Calu3 (cell line): Measurements from ENCODE around the gene CAMSAP1. TPM values are rescaled to one million over a fixed set of nuclear protein-coding genes. Genes with fewer than 3 reads are reported as not detected.

ENCODE experiments used
- BruUV-seq: library from RNA; stranded (reverse); fragments of 400-500 nt; replicated peaks from 2 replicates; lab custom pipeline; 2021; lab: Mats Ljungman, UMichigan
- CTCF ChIA-PET: fragments of 300-600 bp; sonication (Branson Sonifier 250); formaldehyde crosslinking; loops from one replicate; lab custom pipeline; 2022; ENCODE audit warnings: antibody characterized with exemption; lab: Charles Lee
- DNase-seq: peaks from one replicate; pipeline ENCODE4 v3.0.0; 2022
- H3K27ac Mint-ChIP-seq: one replicate; pipeline ENCODE4 v1.8.0; 2022; ENCODE audit warnings: mixed read lengths; ENCODE audit not compliant: unreplicated experiment
- H3K27me3 Mint-ChIP-seq: one replicate; pipeline ENCODE4 v1.8.0; 2022; ENCODE audit warnings: mixed read lengths; ENCODE audit not compliant: unreplicated experiment
- H3K36me3 Mint-ChIP-seq: one replicate; pipeline ENCODE4 v1.8.0; 2022; ENCODE audit warnings: mild to moderate bottlenecking, moderate library complexity, mixed read lengths; ENCODE audit not compliant: insufficient read depth, unreplicated experiment
- H3K4me1 Mint-ChIP-seq: one replicate; pipeline ENCODE4 v1.8.0; 2022; ENCODE audit warnings: mild to moderate bottlenecking, low read depth, mixed read lengths; ENCODE audit not compliant: unreplicated experiment
- H3K4me3 Mint-ChIP-seq: one replicate; pipeline ENCODE4 v1.8.0; 2022; ENCODE audit warnings: mild to moderate bottlenecking, low read depth, moderate library complexity, mixed read lengths; ENCODE audit not compliant: unreplicated experiment
- H3K9me3 Mint-ChIP-seq: one replicate; pipeline ENCODE4 v1.8.0; 2022; ENCODE audit warnings: low read depth, mixed read lengths; ENCODE audit not compliant: unreplicated experiment
- intact Hi-C: fragments of 100-400 bp; cut with micrococcal nuclease; formaldehyde crosslinking; loops from one replicate; pipeline ENCODE4 v1.10.0; 2022; ENCODE audit not compliant: unreplicated experiment
- total RNA-seq: library from RNA; stranded (reverse); gene quantifications from 2 replicates; pipeline ENCODE4 v1.2.3, GENCODE V29; 2022
- TF ChIP-seq, protein P1 (sequence below): fragments of 200-600 bp; IDR thresholded peaks from one replicate; pipeline ENCODE4 v1.8.0; 2022; ENCODE audit warnings: antibody characterized with exemption; ENCODE audit not compliant: unreplicated experiment

The CAMSAP1 gene
- total RNA-seq, 1 experiment from 2014 or later = 28.1 TPM

DNA sequence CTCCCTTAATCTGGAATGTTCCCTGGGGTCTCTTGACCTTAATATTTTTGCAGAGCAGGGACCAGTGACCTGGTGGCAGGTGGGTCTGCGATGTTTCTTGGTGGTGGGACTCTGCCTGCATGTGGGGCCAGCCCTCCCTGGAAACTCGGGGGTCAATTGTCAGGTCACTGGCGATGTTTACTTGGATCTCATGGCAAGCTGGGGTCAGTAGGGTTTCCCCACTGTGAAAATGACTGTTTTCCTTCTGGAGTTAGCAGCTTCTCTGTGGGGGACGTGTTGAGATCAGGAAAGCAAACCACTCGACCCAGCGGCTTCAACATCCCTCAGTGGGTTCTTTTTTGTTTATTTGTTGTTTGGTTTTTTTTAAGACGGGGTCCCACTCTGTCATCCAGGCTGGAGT, 131.4 kb downstream of the CAMSAP1 start:
- CTCF ChIA-PET = no interaction called here
- peaks cover 11% of the 10 kb centered on the region for H3K27me3 Mint-ChIP-seq
- DNase-seq = no peak
- no peaks in the 10 kb centered on the region for H3K4me1 Mint-ChIP-seq
- TF ChIP-seq, protein P1, sequence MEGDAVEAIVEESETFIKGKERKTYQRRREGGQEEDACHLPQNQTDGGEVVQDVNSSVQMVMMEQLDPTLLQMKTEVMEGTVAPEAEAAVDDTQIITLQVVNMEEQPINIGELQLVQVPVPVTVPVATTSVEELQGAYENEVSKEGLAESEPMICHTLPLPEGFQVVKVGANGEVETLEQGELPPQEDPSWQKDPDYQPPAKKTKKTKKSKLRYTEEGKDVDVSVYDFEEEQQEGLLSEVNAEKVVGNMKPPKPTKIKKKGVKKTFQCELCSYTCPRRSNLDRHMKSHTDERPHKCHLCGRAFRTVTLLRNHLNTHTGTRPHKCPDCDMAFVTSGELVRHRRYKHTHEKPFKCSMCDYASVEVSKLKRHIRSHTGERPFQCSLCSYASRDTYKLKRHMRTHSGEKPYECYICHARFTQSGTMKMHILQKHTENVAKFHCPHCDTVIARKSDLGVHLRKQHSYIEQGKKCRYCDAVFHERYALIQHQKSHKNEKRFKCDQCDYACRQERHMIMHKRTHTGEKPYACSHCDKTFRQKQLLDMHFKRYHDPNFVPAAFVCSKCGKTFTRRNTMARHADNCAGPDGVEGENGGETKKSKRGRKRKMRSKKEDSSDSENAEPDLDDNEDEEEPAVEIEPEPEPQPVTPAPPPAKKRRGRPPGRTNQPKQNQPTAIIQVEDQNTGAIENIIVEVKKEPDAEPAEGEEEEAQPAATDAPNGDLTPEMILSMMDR = no peak
- H3K9me3 Mint-ChIP-seq = no peaks in the 10 kb centered on the region
- intact Hi-C loops = no loop called here
- no peak overlapping the region for H3K4me3 Mint-ChIP-seq
- H3K36me3 Mint-ChIP-seq = no peaks in the 10 kb centered on the region
- no TSS peak for BruUV-seq
- H3K27ac Mint-ChIP-seq = no peak overlapping the region

DNA sequence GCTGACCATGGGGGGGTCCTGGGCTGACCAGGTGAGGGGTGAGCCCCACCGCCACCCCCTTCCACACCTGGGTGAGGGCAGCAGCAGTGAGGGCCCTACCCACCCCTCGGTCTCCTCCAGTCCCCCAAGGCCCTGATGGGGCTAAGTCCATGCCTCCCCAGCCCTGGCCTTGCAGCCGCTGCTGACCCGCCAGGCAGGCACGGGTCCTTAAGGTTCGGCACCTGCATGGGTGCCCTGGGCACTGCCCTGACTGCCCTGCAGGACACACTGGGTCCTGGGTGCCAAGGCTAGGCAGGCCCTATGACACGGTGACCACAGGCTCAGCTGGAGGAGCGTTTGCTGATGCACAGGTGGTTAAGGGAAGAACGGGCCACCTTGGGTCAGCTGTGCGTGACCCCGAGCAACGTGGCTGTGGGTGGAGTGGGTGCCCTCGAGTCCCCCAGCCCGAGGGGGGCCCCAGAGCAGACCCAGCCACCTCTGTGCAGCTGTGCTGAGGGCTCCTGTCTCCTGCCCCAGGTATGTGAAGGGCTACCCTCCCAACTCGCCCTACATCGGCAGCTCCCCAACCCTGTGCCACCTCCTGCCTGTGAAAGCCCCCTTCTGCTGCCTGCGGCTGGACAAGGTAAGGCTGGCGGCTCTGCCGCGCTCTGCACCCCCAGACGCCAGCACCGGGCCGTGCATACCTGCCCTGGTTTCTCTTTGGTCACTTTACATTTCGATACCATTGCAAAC, 132.4 kb downstream of the CAMSAP1 start:
- intact Hi-C loops = no loop called here
- no peak for DNase-seq
- H3K4me3 Mint-ChIP-seq = no peak overlapping the region

DNA sequence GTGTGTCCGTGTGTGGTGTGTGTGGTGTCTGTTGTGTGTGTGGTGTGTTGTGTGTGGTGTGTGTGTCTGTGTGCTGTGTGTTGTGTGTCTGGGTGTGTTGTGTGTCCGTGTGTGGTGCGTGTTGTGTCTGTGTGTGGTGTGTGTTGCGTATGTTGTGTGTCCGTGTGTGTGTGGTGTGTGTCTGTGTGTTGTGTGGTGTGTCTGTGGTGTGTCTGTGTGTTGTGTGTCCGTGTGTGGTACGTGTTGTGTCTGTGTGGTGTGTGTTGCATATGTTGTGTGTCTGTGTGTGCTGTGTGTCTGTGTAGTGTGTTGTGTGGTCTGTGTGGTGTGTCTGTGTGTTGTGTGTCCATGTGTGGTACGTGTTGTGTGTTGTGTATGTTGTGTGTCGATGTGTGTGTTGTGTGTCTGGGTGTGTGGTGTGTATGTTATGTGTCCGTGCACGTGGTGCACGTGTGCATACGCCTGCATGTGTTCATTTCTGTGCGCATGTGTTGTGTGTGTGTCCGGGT, 133.1 kb downstream of the CAMSAP1 start:
- CTCF ChIA-PET = no interaction called here
- intact Hi-C loops = no loop called here
- DNase-seq = no peak
- Mint-ChIP-seq H3K36me3 (peaks cover 2% of the 10 kb centered on the region), H3K4me3 (no peak overlapping the region), H3K9me3 (no peaks in the 10 kb centered on the region), H3K27me3 (peaks cover 18% of the 10 kb centered on the region), H3K4me1 (no peaks in the 10 kb centered on the region), H3K27ac (no peak overlapping the region)
- TF ChIP-seq, protein P1 = no peak
- no TSS peak for BruUV-seq

More for the DNA sequence above, 132.4 kb downstream of the CAMSAP1 start:
- H3K27me3 Mint-ChIP-seq = peaks cover 11% of the 10 kb centered on the region
- no peaks in the 10 kb centered on the region for H3K4me1 Mint-ChIP-seq
- no peak overlapping the region for H3K27ac Mint-ChIP-seq
- H3K36me3 Mint-ChIP-seq = no peaks in the 10 kb centered on the region
- BruUV-seq = no TSS peak
- CTCF ChIA-PET = no interaction called here
- TF ChIP-seq, protein P1 = no peak
- no peaks in the 10 kb centered on the region for H3K9me3 Mint-ChIP-seq

DNA sequence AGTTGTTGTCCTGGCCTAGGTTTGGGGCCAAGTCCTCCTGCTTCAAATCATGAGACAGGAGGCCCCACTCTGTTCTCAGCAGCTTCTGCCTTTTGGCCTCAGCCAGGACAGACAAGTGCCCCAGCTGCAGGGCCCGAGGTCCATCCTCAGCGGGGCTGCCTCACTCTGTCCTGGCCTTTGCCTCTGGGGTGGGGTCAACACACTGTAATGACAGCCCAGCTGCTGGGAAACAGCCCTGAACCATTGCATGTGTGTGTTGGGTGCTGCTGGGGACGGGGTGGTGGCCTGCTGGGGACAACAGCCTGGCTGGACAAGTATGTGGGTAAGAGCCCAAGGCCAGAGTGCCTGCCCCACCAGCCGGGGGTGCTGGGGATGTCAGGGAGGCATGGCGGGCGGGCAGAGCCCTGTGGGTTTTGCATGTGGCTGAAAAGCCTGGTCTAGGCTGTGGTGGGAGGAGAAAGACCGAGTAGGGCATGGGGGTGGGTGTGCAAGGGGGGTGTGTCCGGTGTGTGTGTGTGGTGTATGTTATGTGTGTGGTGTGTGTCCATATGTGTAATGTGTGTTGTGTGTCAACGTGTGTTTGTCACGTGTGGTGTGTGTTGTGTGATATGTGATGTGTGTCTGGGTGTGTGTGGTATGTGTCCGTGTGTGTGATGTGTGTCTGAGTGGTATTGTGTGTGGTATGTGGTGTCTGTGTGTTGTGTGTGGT, 133.7 kb downstream of the CAMSAP1 start:
- intact Hi-C loops = no loop called here
- no peak overlapping the region for H3K27ac Mint-ChIP-seq

More for the DNA sequence above, 133.7 kb downstream of the CAMSAP1 start:
- H3K4me3 Mint-ChIP-seq = no peak overlapping the region
- H3K9me3 Mint-ChIP-seq = no peaks in the 10 kb centered on the region
- peaks cover 3% of the 10 kb centered on the region for H3K36me3 Mint-ChIP-seq
- CTCF ChIA-PET = no interaction called here
- DNase-seq = no peak
- H3K27me3 Mint-ChIP-seq = peaks cover 21% of the 10 kb centered on the region
- no peaks in the 10 kb centered on the region for H3K4me1 Mint-ChIP-seq
- TF ChIP-seq, protein P1 = no peak
- no TSS peak for BruUV-seq
